Activated effector memory CD4-positive, alpha-beta T cell treated with Interleukin-2 at 50 U/mL for 16 hours (primary cell): ENCODE measurements around the gene GEMIN4.
A peak's percentile ranks its signal among the peaks of the same experiment; 100 is the strongest.
"Not testable (repeated sequence)": the region's sequence is repeated elsewhere in the genome, so short reads cannot be mapped to it uniquely, and the experiment has no call there.

ENCODE experiments used
- DNase-seq: peaks from one replicate; pipeline ENCODE4 v3.0.0-alpha.2; 2020

Gene GEMIN4

GRCh38 chr17:737561-738113, 14.4 kb downstream of the GEMIN4 start:
- DNase-seq, result no peak

GRCh38 chr17:733743-734142, 18.3 kb downstream of the GEMIN4 start:
- DNase-seq, result no peak

DNA sequence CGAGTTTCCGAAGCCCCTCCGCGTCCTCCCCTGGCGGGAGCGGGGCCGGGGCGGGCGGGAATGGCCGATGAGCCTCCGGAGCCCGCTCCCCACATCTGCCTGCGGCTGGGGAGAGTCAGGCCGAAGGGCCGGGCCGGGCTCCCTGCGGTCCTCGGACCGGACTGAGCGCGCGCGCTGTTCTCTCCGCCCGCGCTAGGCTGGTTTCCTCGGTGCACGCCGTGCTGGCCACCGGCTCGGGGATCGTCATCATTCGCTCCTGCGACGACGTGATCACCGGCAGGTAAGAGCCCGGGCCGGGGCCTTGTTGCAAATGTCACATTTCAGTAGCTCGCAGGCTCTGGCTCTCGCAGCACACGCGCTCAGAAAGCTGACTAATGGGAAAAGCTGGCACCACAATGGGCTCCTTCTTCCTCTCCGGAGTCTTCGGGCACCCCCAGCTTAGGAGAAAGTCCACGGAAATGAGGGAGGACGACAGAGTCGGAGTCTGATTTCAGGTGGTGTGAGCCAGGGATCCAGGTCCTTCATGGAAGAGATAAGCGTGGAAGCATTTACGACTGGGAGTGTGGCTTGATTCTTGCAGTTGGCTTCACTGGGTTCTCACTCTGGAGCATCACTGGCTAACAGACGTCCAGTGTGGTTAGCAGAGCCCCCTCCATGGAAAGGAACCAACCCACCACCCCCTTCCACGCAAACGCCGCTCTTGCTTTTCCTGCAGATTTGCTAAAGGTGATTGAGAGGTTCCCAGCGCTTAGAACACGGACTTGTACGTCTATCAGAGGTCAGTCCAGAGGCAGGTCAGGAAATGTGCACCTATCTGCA, 19.0 kb downstream of the GEMIN4 start:
- no peak for DNase-seq

- peak; percentile 27 for DNase-seq
Observed at GRCh38 chr17:732067-732901, 19.8 kb downstream of the GEMIN4 start, which contains the start of gene TLCD3A. Gene TLCD3A, plus strand, starts transcription at chr17:732596. Its CDS starts 52 bp downstream, at chr17:732648.

GRCh38 chr17:731644-732066, 20.4 kb downstream of the GEMIN4 start:
- DNase-seq, result no peak

DNA sequence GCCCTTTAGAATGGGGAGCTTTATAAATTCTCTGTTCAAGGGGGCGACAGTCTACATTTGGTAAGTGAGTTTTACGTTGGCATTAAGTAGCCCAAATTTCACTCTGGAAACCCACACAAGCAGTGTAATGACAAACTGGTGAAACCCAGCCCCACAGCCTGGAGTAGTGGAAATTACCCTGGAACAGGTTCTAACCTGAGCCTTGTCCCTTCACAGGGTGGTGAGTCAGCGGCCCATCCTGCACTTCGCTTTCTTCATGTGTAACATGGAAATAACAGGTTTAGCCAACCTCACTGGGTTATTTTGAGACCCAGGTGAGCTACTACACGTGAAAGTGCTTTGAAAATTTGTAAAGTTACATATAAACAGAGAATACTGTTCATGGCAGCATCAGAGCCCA, 23.2 kb downstream of the GEMIN4 start:
- DNase-seq, result no peak

- DNase-seq, result no peak
Observed at GRCh38 chr17:726271-726919, 25.7 kb downstream of the GEMIN4 start.

DNA sequence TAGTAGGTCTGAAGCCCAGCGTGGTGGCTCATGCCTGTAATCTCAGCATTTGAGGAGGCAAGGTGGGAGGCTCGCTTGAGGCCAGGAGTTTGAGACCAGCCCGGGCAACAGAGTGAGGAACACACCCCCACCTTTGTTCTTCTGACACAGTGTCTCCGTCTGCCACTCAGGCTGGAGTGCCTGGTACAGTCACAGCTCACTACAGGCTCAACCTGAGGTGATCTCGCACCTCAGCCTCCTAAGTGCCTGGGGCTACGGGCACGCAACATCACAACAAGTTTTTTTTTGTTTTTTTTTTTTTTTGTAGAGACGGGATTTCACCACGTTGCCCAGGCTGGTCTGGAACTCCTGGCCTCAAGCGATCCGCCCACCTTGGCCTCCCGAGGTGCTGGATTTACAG, 26.3 kb downstream of the GEMIN4 start:
- no peak for DNase-seq

GRCh38 chr17:725084-725483, 27.0 kb downstream of the GEMIN4 start:
- no peak for DNase-seq

DNA sequence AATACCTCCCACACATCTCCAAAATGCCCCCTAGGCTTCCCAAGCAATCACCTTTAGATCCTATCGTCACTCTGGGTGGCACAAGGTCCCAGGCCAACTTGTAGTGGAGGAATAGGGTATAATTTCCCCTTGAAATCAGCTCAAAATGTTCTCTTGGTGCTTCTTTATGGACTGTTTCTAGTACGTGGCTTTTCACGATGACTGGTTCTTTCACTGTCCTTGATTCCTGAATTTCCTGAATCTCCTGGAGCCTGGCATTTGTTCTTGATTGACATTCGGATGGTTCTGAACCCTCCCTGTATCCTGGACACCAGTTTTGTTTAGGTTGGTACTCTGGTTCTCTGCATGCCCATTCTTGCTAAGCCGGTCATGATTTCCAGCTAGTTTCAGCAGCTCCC, 30.5 kb downstream of the GEMIN4 start:
- no peak for DNase-seq

GRCh38 chr17:720706-721539, 31.1 kb downstream of the GEMIN4 start:
- DNase-seq, result no peak

DNA sequence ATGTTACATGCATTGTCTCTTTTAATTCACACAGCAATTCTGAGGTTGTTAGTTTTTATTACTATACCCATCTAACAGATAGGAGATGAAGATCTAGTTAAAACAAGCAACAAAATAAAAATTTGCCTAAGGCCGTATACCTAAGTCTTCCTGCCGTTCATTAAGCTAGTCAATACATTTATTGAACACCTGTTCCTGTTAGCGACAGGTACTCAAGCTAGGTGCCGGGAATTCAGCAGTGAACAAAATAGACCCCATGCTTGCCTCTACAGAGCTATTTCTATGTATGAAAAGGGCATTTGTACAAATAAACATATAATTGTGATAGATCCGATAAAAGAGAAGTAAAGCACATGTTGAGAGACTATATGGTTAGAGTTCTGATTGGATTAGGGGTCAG, 34.0 kb downstream of the GEMIN4 start:
- DNase-seq, result no peak

- no peak for DNase-seq
Observed at GRCh38 chr17:708132-708531, 43.9 kb downstream of the GEMIN4 start.

DNA sequence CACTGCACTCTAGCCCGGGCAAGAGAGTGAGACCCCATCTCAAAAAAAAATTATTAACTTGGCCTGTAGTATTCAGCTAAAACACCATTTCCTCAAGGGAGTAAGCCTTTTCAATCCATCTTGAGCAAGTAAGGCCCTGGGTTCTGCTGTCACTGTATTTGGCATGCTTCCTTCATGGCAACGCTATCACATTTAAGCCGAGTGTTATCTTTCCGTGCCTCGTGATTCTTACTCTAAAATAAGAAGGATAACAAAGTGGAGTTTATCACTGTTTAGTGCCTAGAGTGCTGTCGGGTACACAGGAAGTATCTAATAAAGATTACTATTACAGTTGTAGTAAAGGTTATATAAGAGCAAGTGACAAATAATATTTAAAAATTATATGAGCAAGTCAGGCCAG, 46.2 kb downstream of the GEMIN4 start:
- DNase-seq, result no peak

DNA sequence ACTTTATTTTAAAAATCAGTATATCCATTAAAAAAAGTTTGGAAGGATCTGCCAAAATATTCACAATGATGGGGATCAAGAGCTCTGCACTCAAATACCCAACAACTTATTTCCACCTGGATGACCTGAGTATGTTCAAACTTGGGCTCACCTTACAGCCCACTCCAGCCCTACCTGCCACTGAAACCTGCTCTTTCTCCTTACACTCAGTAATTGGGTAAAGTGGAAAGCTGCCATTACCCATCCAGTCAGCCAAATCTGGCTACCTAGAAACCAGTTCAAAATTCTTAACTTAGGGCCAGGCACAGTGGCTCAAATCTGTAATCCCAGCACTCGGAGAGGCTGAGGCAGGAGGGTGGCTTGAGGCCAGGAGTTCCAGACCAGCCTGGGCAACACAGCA, 47.1 kb downstream of the GEMIN4 start:
- DNase-seq, result no peak

GRCh38 chr17:704111-704864, 47.8 kb downstream of the GEMIN4 start:
- DNase-seq, result no peak

DNA sequence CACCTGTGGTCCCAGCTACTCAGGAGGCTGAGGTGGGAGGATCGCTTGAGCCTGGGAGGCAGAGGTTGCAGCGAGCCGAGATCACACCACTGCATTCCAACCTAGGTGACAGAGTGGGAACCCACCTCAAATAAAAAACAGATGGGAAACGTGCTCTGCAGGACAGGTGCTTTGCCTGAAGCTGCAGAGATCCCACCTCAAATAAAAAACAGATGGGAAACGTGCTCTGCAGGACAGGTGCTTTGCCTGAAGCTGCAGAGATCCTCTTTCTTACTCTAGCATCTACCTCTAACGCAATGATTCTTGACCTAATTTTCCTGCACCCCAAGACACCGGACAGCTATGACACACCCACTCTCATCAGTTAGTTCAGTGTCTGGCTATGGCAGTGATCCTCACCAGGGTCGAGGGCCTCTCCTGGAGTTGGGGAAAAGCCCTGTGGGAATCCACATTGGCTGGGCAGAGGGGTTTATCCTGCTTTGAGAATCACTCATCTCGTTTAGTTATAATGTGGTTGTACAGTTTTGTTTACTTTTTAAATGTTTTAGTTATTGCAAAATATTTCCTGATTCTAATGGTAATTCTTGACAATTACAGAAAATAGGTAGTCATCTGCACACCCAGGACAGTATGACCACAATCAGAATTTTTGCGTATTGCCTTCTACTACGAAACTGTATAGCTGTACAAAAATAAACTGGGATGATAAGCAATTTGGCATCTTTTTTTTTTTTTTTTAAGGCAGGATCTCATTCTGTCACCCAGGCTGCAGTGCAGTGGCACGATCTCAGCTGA, 48.8 kb downstream of the GEMIN4 start:
- no peak for DNase-seq

DNA sequence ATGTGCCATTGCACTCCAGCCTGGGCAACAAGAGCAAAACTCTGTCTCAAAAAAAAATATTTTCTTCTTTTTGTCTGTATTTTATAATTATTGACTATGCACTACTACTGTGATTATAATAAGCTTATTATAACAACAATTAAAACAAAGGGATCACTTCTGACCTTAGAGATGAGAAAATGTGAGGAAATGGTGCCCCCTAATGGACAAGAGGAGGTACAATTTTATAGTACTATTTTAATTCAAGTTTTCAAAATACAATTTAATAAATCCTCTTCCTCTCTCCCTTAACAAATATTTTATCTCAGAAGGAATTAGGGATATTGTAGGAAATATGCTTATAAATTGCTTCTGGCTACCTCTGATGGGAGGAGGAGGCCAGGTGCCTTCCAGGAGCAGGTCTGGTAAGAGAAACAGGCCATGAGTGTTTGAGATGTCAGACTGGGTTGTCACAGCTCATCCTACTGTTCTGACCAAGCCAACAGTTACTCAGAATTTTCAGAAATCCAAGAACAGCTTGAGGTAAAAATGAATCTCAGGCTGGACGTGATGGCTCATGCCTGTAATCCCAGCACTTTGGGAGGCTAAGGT, 51.5 kb downstream of the GEMIN4 start:
- no peak for DNase-seq

GRCh38 chr17:699345-699744, 52.7 kb downstream of the GEMIN4 start:
- DNase-seq, result no peak

GRCh38 chr17:698096-698495, 54.0 kb downstream of the GEMIN4 start:
- not testable (repeated sequence) for DNase-seq
